A549 (cell line): Measurements from ENCODE around the gene SGCE. TPM values are rescaled to one million over a fixed set of nuclear protein-coding genes. Genes with fewer than 3 reads are reported as not detected.

Experiments used
- ATAC-seq, 2 experiments: fragments of 200-7000 bp in 1 of 2; fragments of >200 bp in 1 of 2; cut with Nextera tagmentation in 1 of 2; cut with Tn5 transposase in 1 of 2; 3 replicates each; pipeline versions ENCODE4 v1.8.0 to v1.9.1; 2018 to 2020; ENCODE audit warnings: mild to moderate bottlenecking in 1 of 2, moderate library complexity in 1 of 2
- CTCF ChIA-PET: fragments of 300-600 bp; sonication (Branson Sonifier 250); formaldehyde crosslinking; extraction: SDS; loops from one replicate; lab custom pipeline; 2021; ENCODE audit warnings: antibody characterized with exemption, inconsistent platforms; lab: Yijun Ruan, JAX
- POLR2A ChIA-PET: fragments of 350-600 bp; formaldehyde crosslinking; extraction: SDS; loops from one replicate; lab custom pipeline; 2021; ENCODE audit warnings: antibody characterized with exemption, inconsistent platforms; lab: Yijun Ruan, JAX
- DNase-seq, 2 experiments: peaks; one replicate each; pipeline versions ENCODE4 v3.0.0 to v3.0.0-alpha.2; 2011 to 2016; ENCODE audit warnings: low read depth in 1 of 2, low spot score in 1 of 2
- FAIRE-seq: peaks from 2 replicates; lab custom pipeline; 2011; peaks lifted over from hg19 to GRCh38; lab: Jason Lieb, UNC
- H3K27ac ChIP-seq, 2 experiments: fragments of >200 bp; sonication (Bioruptor Twin); formaldehyde crosslinking; 3 replicates each; pipeline ENCODE4 v1.5.1; 2016 to 2017
- H3K4me1 ChIP-seq: fragments of >200 bp; sonication (Bioruptor Twin); formaldehyde crosslinking; 3 replicates; pipeline ENCODE4 v1.6.1; 2016
- H3K4me2 ChIP-seq: fragments of >200 bp; sonication (Bioruptor Twin); formaldehyde crosslinking; 3 replicates; pipeline ENCODE4 v1.6.1; 2016
- H3K4me3 ChIP-seq: fragments of >200 bp; sonication (Bioruptor Twin); formaldehyde crosslinking; 3 replicates; pipeline ENCODE4 v1.5.1; 2016
- H3K9me3 ChIP-seq: fragments of >200 bp; sonication (Bioruptor Twin); formaldehyde crosslinking; 3 replicates; pipeline ENCODE4 v1.6.1; 2016
- ATOH8 ChIP-seq: fragments of 250-450 bp; sonication (Bioruptor Pico); IDR thresholded peaks from 2 replicates; pipeline ENCODE4 v1.5.0; 2020; ENCODE audit warnings: low read depth, mild to moderate bottlenecking, moderate library complexity
- BCL3 ChIP-seq: fragments of >200 bp; sonication (Bioruptor Twin); formaldehyde crosslinking; IDR thresholded peaks from 3 replicates; pipeline ENCODE4 v1.6.1; 2016
- BHLHE40 ChIP-seq: IDR thresholded peaks from 2 replicates; pipeline ENCODE4 v1.6.1; 2012; ENCODE audit warnings: low read depth, low read length, inconsistent platforms
- CBX8 ChIP-seq: fragments of 200-600 bp; sonication (generic); IDR thresholded peaks from 2 replicates; pipeline ENCODE4 v1.6.1; 2016
- CEBPB ChIP-seq, 2 experiments: fragments of >200 bp in 1 of 2; sonication (Bioruptor Twin) in 1 of 2; formaldehyde crosslinking in 1 of 2; IDR thresholded peaks; 2 replicates each; pipeline ENCODE4 v1.6.1; 2012 to 2016
- CHD4 ChIP-seq: fragments of 200-600 bp; sonication (generic); IDR thresholded peaks from 2 replicates; pipeline ENCODE4 v1.6.1; 2016; ENCODE audit warnings: antibody characterized with exemption, mild to moderate bottlenecking, borderline replicate concordance
- E2F6 ChIP-seq: IDR thresholded peaks from 2 replicates; pipeline ENCODE4 v1.6.1; 2012; ENCODE audit warnings: low read depth, borderline replicate concordance
- EHF ChIP-seq: fragments of 250-450 bp; sonication (Bioruptor Pico); IDR thresholded peaks from 2 replicates; pipeline ENCODE4 v1.5.0; 2020; ENCODE audit warnings: mild to moderate bottlenecking
- ELK1 ChIP-seq: fragments of 150-350 bp; IDR thresholded peaks from 2 replicates; pipeline ENCODE4 v1.6.1; 2014; ENCODE audit warnings: low read depth, mild to moderate bottlenecking, low read length
- EP300 ChIP-seq, 2 experiments: fragments of >200 bp; sonication (Bioruptor Twin); formaldehyde crosslinking; IDR thresholded peaks; 2 replicates in 1 of 2; 3 replicates in 1 of 2; pipeline ENCODE4 v1.6.1; 2016 to 2017
- FOXS1 ChIP-seq: fragments of 250-450 bp; sonication (Bioruptor Pico); IDR thresholded peaks from 2 replicates; pipeline ENCODE4 v1.5.0; 2020; ENCODE audit warnings: mild to moderate bottlenecking, moderate library complexity
- GATA3 ChIP-seq: IDR thresholded peaks from 2 replicates; pipeline ENCODE4 v1.6.1; 2012; ENCODE audit warnings: borderline replicate concordance
- HMGXB4 ChIP-seq: fragments of 250-450 bp; sonication (Bioruptor Pico); IDR thresholded peaks from 2 replicates; pipeline ENCODE4 v1.5.0; 2021; ENCODE audit warnings: mild to moderate bottlenecking, moderate library complexity, borderline replicate concordance
- HOXA7 ChIP-seq: fragments of 250-450 bp; sonication (Bioruptor Pico); IDR thresholded peaks from 2 replicates; pipeline ENCODE4 v1.5.0; 2020; ENCODE audit warnings: mild to moderate bottlenecking, moderate library complexity
- HOXB5 ChIP-seq: fragments of 250-450 bp; sonication (Bioruptor Pico); IDR thresholded peaks from 2 replicates; pipeline ENCODE4 v1.5.0; 2020; ENCODE audit warnings: mild to moderate bottlenecking, moderate library complexity
- MAFK ChIP-seq: fragments of 450-650 bp; IDR thresholded peaks from 2 replicates; pipeline ENCODE4 v1.6.1; 2014; ENCODE audit not compliant: partially characterized antibody
- MAZ ChIP-seq: fragments of 150-350 bp; IDR thresholded peaks from 2 replicates; pipeline ENCODE4 v1.6.1; 2014; ENCODE audit warnings: antibody characterized with exemption, low read depth, low read length, borderline replicate concordance
- NR3C1 ChIP-seq: fragments of >200 bp; sonication (Bioruptor Twin); formaldehyde crosslinking; IDR thresholded peaks from 3 replicates; pipeline ENCODE4 v1.6.1; 2017
- PHF8 ChIP-seq: fragments of 200-600 bp; sonication (generic); IDR thresholded peaks from 2 replicates; pipeline ENCODE4 v1.6.1; 2016; ENCODE audit warnings: low read depth, mild to moderate bottlenecking, antibody characterized with exemption, moderate library complexity, borderline replicate concordance
- RCOR1 ChIP-seq: fragments of 150-350 bp; IDR thresholded peaks from 2 replicates; pipeline ENCODE4 v1.6.1; 2014; ENCODE audit warnings: antibody characterized with exemption, low read length, low read depth
- REST ChIP-seq: fragments of 200-600 bp; sonication (generic); IDR thresholded peaks from 2 replicates; pipeline ENCODE4 v1.6.1; 2016; ENCODE audit warnings: antibody characterized with exemption, mild to moderate bottlenecking, moderate library complexity
- SMC3 ChIP-seq: fragments of >200 bp; sonication (Bioruptor Twin); formaldehyde crosslinking; IDR thresholded peaks from 3 replicates; pipeline ENCODE4 v1.6.1; 2018; ENCODE audit warnings: inconsistent platforms
- TFCP2L1 ChIP-seq: fragments of 250-450 bp; sonication (Bioruptor Pico); IDR thresholded peaks from 2 replicates; pipeline ENCODE4 v1.5.0; 2021; ENCODE audit warnings: mild to moderate bottlenecking
- USF2 ChIP-seq: fragments of 450-650 bp; IDR thresholded peaks from 2 replicates; pipeline ENCODE4 v1.6.1; 2014; ENCODE audit warnings: antibody characterized with exemption
- ZNF302 ChIP-seq: fragments of 250-450 bp; sonication (Bioruptor Pico); IDR thresholded peaks from 2 replicates; pipeline ENCODE4 v1.9.0; 2021; ENCODE audit warnings: inconsistent platforms, mild to moderate bottlenecking, moderate library complexity
- ZSCAN20 ChIP-seq: fragments of 250-450 bp; sonication (Bioruptor Pico); IDR thresholded peaks from 2 replicates; pipeline ENCODE4 v1.8.0; 2022; ENCODE audit warnings: mild to moderate bottlenecking, moderate library complexity
- WGBS: methylation state at CpG from one replicate; pipeline ENCODE4 v1.1.6; 2017; ENCODE audit errors: missing lambda C conversion rate; 5-methylcytosine and 5-hydroxymethylcytosine counted together
- polyA plus RNA-seq, 4 experiments: library from polyadenylated mRNA; depleted of rRNA in 3 of 4; stranded (reverse); fragments of >200 nt; fragmentation: RNase III in 1 of 4; extraction: RNeasy Plus Mini Kit Qiagen cat#74134 plus additional on column Dnase treatment in 1 of 4; gene quantifications; 2 replicates in 3 of 4; 3 replicates in 1 of 4; pipeline ENCODE4 v1.2.3, GENCODE V29; 2011 to 2017

The SGCE gene
- polyA plus RNA-seq, 2 of the 4 experiments (the other 2 are of a cell fraction): 60.1 to 97.2 TPM

GRCh38 chr7:94683066-94683465 lies 27.1 kb upstream of the SGCE start:
- H3K27ac ChIP-seq: no peak overlapping the region
- H3K4me1 ChIP-seq: no peaks in the 10 kb centered on the region
- no peak for ATAC-seq
- WGBS: 94% methylated on average over 1 of the region's 1 CpG
- no peak for DNase-seq
- no peak overlapping the region for H3K4me2 ChIP-seq
- CTCF ChIA-PET: no interaction called here
- TF ChIP-seq ELK1 (no peak), RCOR1 (no peak), ZNF302 (CRISPR knock-in tag) (no peak), BHLHE40 (no peak), PHF8 (no peak), BCL3 (no peak), REST (no peak), EP300 (IDR thresholded peaks at IDR 0.05) (no peak), MAZ (no peak), USF2 (no peak), GATA3 (no peak)
- H3K4me3 ChIP-seq: no peak overlapping the region
- H3K9me3 ChIP-seq: no peaks in the 10 kb centered on the region
- POLR2A ChIA-PET: no interaction called here
- no peak for FAIRE-seq

GRCh38 chr7:94679358-94679757 lies 23.4 kb upstream of the SGCE start:
- H3K4me1 ChIP-seq: no peaks in the 10 kb centered on the region
- no peak overlapping the region for H3K4me2 ChIP-seq
- DNase-seq (no peak), ATAC-seq (no peak), FAIRE-seq (no peak)
- POLR2A ChIA-PET: no interaction called here
- no peak overlapping the region for H3K27ac ChIP-seq
- WGBS: 84% methylated on average over 1 of the region's 1 CpG
- no peaks in the 10 kb centered on the region for H3K9me3 ChIP-seq
- no peak overlapping the region for H3K4me3 ChIP-seq
- CTCF ChIA-PET: interaction anchor here (0.7 to 1.3 kb wide), 2 partner anchors 16 to 716 kb away, joined by 3 to 4 read pairs; partner anchors contain the start of gene PON3
- no peak for TF ChIP-seq EHF (CRISPR knock-in tag)
- TF ChIP-seq ATOH8 (CRISPR knock-in tag): no peak
- no peak for TF ChIP-seq CHD4
- TF ChIP-seq MAZ: no peak
- no peak for TF ChIP-seq SMC3
- no peak for TF ChIP-seq HOXA7 (CRISPR knock-in tag)
- no peak for TF ChIP-seq ZNF302 (CRISPR knock-in tag)
- TF ChIP-seq ZSCAN20 (CRISPR knock-in tag): no peak
- TF ChIP-seq CEBPB (IDR thresholded peaks at IDR 0.05): no peak
- TF ChIP-seq HOXB5 (CRISPR knock-in tag): no peak
- no peak for TF ChIP-seq MAFK
- TF ChIP-seq HMGXB4 (CRISPR knock-in tag): no peak
- no peak for TF ChIP-seq CBX8
- TF ChIP-seq NR3C1: no peak
- no peak for TF ChIP-seq ELK1
- TF ChIP-seq TFCP2L1: no peak
- no peak for TF ChIP-seq FOXS1 (CRISPR knock-in tag)
- no peak for TF ChIP-seq E2F6
